GM18951 (cell line): ENCODE results near the gene ATXN10.

ENCODE experiments used
- POLR2A ChIP-seq: IDR thresholded peaks from 4 replicates; pipeline ENCODE4 v1.6.1; 2011; ENCODE audit warnings: mild to moderate bottlenecking; ENCODE audit not compliant: insufficient read length, insufficient read depth; ENCODE audit errors: extremely low read depth
- in situ Hi-C: fragments of 300-500 bp; cut with MboI; formaldehyde crosslinking; loops from one replicate; pipeline ENCODE4 v1.12.0; 2022; ENCODE audit warnings: low sequenced_read_pairs, mixed read lengths, inconsistent platforms; ENCODE audit not compliant: unreplicated experiment

The ATXN10 gene

DNA sequence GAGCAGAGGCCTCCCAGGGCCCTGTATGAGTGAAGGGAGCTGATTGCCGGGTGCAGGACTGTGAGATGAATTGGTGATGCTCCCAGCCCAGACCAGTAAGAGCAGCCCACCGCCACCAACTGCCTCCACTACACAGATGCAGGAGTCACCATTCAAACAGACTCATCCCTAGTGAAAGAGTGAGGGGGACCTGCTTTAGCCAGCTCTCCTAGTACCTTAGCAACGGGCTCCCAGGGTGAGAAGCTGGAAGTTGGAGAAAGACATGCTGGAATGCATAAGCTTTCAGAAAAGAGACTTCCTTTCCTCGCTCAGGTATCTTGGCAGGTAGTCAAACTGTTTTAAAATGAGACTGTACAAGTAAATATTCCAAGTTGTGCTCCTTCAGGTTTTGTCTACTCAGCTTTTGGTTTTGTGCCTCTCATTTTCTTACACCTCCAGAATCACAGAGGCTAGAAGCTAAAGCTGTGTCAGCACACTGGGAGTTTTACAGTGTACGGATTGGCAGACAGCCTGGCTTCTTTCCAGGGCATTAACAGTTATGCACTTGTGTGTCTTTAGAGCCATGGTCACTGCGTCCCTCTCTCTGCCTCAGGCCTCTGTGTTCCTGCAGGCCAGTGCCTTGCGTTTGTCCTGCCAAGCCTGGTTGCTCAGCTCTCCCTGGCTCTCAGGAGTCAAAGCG lies 146.2 kb downstream of the ATXN10 start:
- in situ Hi-C loops, result no loop called here
- no peak for TF ChIP-seq POLR2A

DNA sequence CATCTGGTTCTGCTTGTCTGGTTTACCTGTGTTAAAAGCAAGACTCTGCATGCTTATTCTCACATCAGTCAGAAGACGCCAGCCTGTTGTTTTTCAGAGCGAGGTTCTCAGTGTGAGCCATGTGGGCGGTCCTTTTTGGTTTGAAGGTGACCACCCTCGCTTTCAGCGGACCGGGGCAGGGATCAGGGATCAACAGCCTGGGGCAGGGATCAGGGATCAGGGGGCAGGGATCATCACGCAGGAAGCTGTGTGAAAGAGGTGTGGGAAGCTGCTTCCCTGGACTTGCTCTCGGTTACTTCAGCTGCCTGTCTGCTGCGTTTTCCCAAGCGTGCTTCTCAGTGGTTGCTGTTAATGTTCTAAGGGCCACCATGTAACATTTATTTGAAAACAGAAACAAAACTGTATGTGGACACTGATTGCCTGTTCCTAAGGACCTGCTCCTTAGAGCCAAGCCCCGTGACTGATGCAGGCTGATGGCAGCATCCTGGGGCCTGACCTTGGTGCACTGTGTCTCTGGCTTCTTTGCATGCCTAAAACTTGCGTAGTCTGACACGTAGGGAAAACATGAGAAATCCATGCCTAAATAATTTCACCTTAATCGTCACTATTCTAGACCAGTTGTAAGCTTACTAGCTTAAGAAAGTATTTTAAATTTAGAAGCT lies 146.9 kb downstream of the ATXN10 start:
- in situ Hi-C loops, result no loop called here
- TF ChIP-seq POLR2A, result no peak

DNA sequence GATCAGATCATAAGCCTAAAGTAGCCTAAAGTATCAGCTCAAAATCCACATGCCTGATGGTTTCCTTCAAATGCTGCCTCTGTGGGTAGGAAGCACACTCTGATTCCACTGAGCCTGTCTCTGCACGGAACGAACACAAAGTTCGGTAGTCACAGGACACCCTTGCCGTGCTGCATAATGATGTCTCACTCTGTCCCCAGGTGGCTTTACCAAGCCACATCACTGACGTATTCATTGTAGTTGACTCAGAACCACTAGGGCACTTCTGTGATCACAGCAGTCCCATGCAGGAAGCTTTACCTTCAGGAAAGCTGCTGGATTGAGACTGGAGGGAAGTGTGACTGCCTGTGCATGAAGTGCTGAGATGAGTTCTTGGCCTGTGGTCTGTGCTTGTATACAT lies 147.7 kb downstream of the ATXN10 start:
- TF ChIP-seq POLR2A, result no peak
- in situ Hi-C loops, result no loop called here

DNA sequence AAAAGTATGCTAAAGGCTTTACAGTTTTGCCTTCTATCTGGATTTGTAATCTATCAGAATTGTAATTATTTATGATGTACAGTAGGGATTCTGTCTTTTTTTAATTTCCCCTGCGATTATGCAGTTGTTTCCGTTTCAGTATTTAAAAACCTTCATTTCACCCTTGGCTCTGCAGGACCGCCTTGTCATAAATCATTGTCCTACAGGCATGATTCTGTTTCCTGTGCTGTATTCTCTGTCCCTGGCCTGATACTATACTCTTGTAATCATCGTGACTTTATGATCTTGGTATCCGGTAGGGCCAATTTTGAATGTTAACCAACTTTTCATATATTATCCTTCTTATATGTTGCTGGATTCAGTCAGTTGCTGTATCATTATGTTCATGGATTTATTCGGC lies 151.7 kb downstream of the ATXN10 start:
- in situ Hi-C loops, result no loop called here

DNA sequence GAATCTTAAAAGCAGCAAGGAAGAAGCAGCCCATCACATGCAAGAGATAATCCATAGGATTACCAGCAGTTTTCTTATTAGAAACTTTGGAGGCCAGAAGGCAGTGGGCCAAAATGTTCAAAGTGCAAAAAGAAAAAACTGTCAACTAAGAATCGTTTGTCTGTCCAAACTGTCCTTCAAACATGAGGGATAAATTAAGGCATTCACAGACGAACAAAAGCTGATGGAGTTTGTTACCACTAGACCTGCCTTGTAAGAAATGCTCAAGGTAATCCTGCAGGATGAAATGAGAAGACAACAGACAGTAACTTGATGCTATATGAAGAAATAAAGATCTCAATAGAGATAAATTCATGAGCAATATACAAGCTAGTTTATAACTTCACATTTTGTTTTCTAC lies 154.9 kb downstream of the ATXN10 start:
- TF ChIP-seq POLR2A, result no peak
- in situ Hi-C loops, result no loop called here

More for the DNA sequence above, 151.7 kb downstream of the ATXN10 start:
- no peak for TF ChIP-seq POLR2A

DNA sequence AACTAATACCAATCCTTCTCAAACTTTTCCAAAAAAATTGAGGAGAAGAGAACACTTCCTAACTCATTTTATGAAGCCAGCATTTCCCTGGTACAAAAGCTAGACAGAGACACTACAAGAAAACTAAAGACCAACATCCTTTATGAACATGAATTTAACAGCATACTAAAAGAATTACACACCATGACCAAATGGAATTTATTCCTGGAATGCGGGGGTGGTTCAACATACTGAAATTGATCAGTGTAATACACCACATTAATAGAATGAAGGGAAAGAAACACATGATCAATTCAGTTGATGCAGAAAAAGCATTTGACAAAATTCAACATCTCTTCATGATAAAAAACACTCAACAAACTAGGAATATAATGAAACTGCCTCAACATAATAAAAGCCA lies 157.2 kb downstream of the ATXN10 start:
- in situ Hi-C loops, result no loop called here

DNA sequence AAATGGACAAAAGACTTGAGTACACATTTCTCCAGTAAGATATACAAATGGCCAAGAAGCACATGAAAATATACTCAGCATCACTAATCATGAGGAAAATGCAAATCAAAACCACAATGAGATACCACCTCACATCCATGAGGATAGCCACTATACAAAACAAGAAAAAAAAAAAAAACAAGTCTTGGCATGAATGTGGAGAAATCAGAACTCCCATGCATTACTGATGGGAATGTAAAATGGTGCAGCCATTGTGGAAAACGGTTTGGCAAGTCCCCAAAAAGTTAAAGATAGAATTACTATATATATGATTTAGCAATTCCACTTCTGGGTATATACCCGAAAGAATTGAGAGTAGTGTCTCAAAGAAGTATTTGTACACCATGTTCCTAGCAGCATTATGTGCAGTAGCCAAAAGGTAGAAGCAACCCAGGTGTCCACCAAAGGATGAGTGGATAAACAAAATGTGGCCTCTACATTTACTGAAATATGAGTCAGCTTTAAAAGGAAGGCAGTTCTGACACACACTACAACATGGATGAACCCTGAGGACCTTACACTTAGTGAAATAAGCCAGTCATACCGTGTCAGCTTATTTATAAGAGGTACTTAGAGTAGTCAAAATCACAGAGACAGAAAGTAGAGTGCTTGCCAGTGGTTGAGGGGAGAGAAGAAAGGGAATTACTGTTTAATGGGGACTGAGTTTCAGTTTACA lies 159.1 kb downstream of the ATXN10 start:
- in situ Hi-C loops, result no loop called here
- TF ChIP-seq POLR2A, result no peak

More for the DNA sequence above, 157.2 kb downstream of the ATXN10 start:
- no peak for TF ChIP-seq POLR2A

DNA sequence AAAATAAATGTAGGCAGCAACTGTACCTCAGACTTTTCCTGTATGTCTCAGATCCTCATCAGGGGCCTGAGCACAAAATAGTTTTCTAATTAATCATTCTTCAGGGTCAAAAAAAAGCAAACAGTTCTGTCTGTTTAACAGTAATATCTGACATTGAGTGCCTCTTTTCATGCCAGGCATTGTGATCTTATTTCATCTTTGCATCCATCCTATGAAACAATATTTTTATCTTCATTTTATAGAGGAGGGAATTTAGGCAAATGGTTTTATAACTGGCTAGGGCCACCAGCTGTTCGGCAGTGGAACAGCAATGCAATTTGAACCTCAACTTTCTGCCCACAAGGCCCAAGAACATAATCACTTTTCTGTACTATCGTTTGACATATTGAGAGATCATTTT lies 159.8 kb downstream of the ATXN10 start:
- no peak for TF ChIP-seq POLR2A
- in situ Hi-C loops, result no loop called here

DNA sequence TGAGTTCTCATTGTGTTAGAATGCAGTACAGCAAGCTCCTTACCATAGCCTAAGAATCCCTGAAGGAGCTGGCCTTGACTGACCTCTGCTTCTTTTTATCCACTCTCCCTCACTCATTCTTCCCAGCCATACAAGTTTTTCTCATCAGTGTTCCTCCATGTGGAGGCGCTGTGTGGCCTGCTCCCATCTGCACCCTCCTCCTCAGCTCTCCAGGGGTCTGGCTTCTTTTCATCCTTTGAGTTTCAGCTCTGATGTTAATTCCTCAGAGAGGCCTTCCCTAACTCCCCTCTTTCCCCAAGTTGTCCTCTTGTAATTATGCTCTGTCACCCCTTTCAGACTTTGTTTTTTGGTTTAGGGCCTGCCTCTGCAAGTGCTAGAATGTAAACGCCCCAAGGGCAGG lies 160.5 kb downstream of the ATXN10 start:
- in situ Hi-C loops, result no loop called here
- no peak for TF ChIP-seq POLR2A

DNA sequence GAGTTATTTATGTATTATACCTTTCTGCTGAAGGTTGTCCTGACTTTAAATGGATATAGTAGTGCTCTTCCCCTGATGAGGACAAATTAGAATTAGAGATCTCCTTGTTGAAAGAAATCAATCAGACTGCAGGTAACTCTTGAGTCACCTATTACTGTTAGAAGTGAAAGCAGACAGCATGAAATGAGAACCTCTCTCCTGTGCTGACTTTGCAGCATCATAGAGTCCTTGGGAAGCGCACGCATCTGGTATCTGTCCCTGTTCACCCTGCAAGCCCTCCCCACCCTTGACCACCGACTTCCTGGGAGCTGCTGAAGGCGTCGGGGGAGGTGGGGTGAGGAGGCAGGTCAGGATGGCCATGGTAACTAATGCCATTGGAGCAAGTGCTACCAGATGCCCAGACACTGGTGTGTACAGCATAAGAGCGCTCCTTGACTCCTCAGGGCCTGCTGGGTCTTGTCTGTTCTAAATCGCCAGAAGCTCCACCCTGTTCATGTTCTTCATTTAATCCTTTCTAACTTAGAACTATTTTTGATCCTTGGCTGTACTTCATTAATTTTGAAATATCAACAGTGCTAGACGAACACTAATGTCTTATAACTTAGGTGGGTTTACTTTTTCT lies 161.4 kb downstream of the ATXN10 start:
- in situ Hi-C loops, result no loop called here

DNA sequence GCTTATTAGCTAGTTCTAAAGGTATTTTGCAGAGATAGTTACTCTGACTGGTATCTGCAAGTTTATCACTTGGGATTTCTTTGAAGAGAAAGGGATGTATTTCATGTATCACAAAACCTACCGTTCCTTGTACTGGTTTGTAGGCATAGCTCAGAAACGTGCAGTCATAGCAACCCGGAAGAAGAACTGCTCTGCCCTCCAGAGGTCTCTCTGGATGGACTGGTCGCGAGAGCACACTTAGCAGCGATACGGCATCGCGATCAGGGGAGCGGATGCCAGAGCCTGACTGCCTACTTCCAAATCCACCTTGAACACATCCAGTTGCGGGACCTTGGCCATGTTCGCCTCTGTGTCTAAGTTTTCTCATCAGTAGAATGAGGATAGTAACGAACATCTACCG lies 162.0 kb downstream of the ATXN10 start:
- TF ChIP-seq POLR2A, result no peak
- in situ Hi-C loops, result no loop called here

More for the DNA sequence above, 161.4 kb downstream of the ATXN10 start:
- TF ChIP-seq POLR2A, result no peak

DNA sequence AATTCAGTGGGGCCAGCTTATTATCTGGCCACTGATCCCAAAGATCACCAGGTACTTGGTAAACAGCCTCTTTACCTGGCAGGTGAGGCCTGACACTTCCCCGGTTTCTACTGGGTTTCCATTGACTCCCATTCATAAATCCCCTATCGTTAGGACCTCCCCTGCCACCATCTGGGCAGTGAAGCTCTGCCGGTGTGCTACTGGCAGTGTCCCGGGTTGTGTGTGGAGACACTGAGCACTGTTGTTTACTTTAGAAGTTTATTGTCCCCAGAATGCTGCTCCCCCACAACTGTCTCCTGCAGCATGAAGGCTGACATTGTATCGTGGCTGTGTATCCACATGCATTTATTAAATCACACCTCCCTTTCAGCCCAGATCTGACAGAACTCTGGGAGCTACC lies 162.6 kb downstream of the ATXN10 start:
- in situ Hi-C loops, result no loop called here
- TF ChIP-seq POLR2A, result no peak

DNA sequence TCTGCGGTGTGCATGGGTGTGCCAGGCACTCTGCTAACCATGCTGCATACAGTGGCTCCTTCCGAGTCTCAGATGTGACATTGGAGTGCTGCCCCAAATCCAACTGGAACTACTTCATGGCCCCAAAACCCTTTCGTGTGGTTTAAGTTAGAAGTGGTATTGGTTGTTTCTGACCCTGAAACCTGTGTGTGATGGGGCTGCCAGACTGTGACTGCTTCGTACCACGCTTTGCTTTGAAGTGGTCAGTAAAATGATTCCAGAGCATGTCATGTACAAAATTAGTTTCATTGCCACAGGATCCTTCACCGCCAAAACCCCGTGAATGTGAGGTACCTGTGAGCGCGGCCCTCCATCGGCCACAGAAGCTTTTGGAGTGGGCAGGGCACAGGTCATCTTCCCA lies 163.2 kb downstream of the ATXN10 start:
- in situ Hi-C loops, result no loop called here
- TF ChIP-seq POLR2A, result no peak

DNA sequence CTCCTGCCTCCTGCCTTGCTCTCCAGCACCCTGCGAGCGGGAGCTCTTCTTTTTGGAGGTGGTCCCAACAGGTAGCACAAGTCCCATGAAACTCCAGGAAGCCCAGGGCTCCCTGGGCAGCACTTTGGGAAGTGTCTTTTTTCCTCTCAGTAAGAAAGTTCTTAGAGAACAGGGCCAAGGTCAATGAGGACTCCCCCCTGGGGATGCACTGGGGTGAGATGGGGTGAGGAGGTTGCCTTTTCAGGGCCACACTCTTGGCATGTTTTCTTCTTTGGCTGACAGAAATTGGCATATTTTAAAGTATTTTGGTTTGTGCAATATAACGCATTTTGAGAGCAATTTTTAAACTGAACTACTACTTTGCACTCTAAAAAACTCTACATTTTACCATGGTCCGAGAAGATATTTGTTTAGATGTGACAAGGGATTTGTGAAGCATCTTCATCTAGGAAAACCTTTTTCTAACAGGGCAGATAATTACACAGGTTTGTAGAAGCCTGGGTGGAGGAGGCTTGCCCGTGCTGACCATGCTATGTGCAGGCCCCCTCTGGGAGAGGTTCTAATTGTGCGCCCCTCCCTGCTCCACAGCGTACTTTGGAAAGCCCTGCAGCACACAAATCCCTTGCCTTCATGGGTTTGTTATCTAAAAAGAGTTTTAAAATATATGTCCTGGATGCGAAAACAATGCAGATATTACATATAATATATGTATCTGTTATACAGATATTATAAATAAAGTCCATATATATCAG lies 165.0 kb downstream of the ATXN10 start:
- in situ Hi-C loops, result no loop called here
- no peak for TF ChIP-seq POLR2A
